ENCODE results near the gene NT5C2. TPM values are rescaled to one million over a fixed set of nuclear protein-coding genes. Genes with fewer than 3 reads are reported as not detected.

NT5C2 gene
- total and polyA plus RNA-seq, 7 donors: 37.7 to 61.5 (median 49.2) TPM

DNA sequence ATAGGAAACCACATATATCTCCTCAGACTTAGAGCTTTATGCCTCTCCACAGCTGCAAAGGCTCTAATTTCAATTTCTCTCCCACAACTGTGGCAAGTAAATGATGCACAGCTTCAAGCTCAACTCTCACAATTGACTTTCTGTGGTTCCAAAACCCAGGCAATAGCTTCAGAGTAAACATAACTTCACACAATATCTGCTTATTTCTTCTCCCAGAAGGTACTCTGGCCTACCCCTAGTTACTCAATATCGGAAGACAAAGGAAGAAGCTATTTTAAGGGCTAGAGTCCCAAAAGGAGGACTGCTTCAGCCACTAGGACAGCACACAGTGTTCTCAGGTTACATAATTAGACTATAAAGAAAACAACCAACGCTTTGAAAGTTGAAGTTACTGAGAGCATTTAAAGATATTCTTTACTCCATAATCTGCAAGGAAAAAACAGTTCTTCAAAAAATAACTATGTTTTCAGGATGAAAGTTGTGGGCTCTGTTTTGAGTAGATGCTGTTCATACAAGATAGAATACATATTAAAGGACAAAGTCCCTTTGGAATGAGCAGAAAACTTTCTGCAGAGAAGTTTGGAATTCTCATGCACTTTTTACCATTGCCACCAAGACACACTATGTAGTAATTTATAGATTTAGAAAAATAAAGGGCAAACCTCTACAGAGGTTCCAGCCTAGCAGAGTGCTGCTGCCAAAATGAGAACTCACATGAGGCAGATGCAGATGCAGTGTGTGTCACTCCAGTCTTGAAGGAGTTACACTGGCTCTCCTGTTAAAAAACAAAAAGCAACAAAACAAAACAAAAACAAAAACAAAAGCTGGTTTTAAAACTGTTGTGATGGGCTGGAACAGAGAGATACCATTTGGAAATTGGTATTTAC, 81.8 kb downstream of the NT5C2 start:
- intact Hi-C loops (cut with DNase I): loop anchor here (2.0 kb wide), 1 partner anchor 82 kb away; the partner anchor contains the start of gene NT5C2
- Histone ChIP-seq H3K4me1 (peaks cover 2 to 38% (median 30%) of the 10 kb centered on the region in 4 donors), H3K9me3 (no peaks in the 10 kb centered on the region), H3K4me3 (no peak overlapping the region), H3K36me3 (no peaks in the 10 kb centered on the region), H3K27ac (peak overlapping the region; percentile 71 to 78 (median 73)), H3K27me3 (no peaks in the 10 kb centered on the region)
- no peak for DNase-seq
- WGBS, 2 donors: 52 to 78% methylated on average over 2 of the region's 2 CpGs
- TF ChIP-seq, protein P1, sequence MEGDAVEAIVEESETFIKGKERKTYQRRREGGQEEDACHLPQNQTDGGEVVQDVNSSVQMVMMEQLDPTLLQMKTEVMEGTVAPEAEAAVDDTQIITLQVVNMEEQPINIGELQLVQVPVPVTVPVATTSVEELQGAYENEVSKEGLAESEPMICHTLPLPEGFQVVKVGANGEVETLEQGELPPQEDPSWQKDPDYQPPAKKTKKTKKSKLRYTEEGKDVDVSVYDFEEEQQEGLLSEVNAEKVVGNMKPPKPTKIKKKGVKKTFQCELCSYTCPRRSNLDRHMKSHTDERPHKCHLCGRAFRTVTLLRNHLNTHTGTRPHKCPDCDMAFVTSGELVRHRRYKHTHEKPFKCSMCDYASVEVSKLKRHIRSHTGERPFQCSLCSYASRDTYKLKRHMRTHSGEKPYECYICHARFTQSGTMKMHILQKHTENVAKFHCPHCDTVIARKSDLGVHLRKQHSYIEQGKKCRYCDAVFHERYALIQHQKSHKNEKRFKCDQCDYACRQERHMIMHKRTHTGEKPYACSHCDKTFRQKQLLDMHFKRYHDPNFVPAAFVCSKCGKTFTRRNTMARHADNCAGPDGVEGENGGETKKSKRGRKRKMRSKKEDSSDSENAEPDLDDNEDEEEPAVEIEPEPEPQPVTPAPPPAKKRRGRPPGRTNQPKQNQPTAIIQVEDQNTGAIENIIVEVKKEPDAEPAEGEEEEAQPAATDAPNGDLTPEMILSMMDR (IDR thresholded peaks at IDR 0.05): no peak
- TF ChIP-seq EP300 (IDR thresholded peaks at IDR 0.05) (peak in 2 of 4 donors; percentile 42 to 50), POLR2AphosphoS5 (IDR thresholded peaks at IDR 0.05) (peak in 3 of 4 donors; percentile 20 to 37 (median 33))

DNA sequence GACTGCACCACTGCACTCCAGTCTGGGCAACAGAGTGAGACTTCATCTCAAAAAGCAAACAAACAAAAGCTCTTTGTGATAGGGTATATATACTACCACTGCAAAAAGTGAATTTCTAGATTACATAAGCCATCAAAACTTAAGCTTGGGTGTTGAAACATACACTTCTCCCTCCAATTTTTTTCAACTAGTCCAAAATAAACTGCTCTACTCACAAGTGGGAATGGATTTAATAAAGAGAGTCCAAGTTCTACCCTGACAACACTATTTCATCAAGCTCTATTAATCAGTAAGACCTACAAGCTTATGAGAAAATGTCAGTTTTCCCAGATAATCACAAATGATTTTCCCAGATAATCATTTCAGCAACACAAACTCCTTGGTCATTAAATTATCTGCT, 82.7 kb downstream of the NT5C2 start:
- intact Hi-C loops (cut with DNase I): loop anchor here (2.0 kb wide), 1 partner anchor 82 kb away; the partner anchor contains the start of gene NT5C2
- TF ChIP-seq POLR2A (IDR thresholded peaks at IDR 0.05): no peak
- no peak for TF ChIP-seq POLR2AphosphoS5 (IDR thresholded peaks at IDR 0.05)
- TF ChIP-seq, protein P1 (IDR thresholded peaks at IDR 0.05): no peak
- TF ChIP-seq EP300 (IDR thresholded peaks at IDR 0.05): no peak
- Histone ChIP-seq H3K36me3 (peaks cover 0 to 4% (median 0%) of the 10 kb centered on the region in 4 donors), H3K27ac (peak overlapping the region; percentile 71 to 78 (median 73)), H3K4me1 (peaks cover 2 to 38% (median 30%) of the 10 kb centered on the region in 4 donors), H3K27me3 (no peaks in the 10 kb centered on the region), H3K9me3 (no peaks in the 10 kb centered on the region), H3K4me3 (no peak overlapping the region)
- no peak for DNase-seq

DNA sequence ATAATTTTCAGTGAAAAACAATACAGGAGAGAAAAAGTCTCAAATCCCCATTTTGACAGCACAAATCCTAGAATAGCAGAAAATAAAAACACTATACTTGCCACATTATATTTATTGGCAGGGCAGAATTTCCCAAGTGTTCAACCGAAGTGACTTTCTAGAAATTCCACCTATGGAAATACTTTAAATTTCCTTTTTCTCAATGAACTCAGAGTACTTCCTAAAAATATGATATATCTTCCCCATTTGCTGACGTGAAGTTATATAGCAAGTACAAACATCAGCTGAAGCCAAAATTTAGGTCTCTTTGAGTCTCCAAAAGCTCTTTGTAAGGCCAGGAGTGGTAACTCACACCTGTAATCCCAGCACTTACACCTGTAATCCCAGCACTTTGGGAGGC, 83.3 kb downstream of the NT5C2 start:
- 92 to 98% methylated on average over 2 of the region's 2 CpGs for WGBS, 2 donors
- intact Hi-C loops (cut with DNase I): loop anchor here (2.0 to 10.0 kb wide), 2 partner anchors 83 to 135 kb away; partner anchors contain the start of genes NT5C2 and RPEL1
- H3K27ac ChIP-seq: peak overlapping the region; percentile 71 to 78 (median 73)

DNA sequence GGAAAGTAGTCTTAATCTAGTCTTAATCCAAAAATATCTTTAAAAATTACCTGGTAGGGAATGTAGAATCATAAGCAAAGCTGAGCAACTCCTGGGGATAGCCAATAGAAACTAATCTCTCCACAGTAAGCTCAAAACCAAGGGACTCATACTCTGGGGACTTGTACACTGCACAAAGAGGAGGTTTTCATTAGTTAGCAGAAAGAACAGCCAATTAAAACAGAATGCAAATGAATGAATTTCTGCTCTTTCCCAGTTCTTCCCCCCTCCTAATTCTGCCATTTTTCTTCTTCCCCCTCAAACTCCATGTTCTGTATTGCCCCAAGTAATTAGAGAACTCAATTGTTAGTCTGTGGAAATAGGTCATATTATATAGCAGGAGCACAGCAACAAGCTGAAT, 86.5 kb downstream of the NT5C2 start:
- no peaks in the 10 kb centered on the region for H3K9me3 ChIP-seq
- H3K27ac ChIP-seq: no peak overlapping the region
- no peak overlapping the region for H3K4me3 ChIP-seq
- peaks cover 0 to 34% (median 9%) of the 10 kb centered on the region in 4 donors for H3K36me3 ChIP-seq
- DNase-seq: no peak
- intact Hi-C loops (cut with DNase I): loop anchor here (10.0 kb wide), 1 partner anchor 138 kb away; the partner anchor contains the start of gene RPEL1
- peaks cover 0 to 28% (median 20%) of the 10 kb centered on the region in 4 donors for H3K4me1 ChIP-seq
- H3K27me3 ChIP-seq: no peaks in the 10 kb centered on the region
- TF ChIP-seq EP300 (IDR thresholded peaks at IDR 0.05) (no peak), POLR2A (IDR thresholded peaks at IDR 0.05) (no peak), POLR2AphosphoS5 (IDR thresholded peaks at IDR 0.05) (no peak)
- TF ChIP-seq, protein P1 (IDR thresholded peaks at IDR 0.05): no peak

More for the DNA sequence above, 83.3 kb downstream of the NT5C2 start:
- TF ChIP-seq EP300 (IDR thresholded peaks at IDR 0.05): no peak
- TF ChIP-seq, protein P1 (IDR thresholded peaks at IDR 0.05): no peak
- no peak for TF ChIP-seq POLR2AphosphoS5 (IDR thresholded peaks at IDR 0.05)
- no peak for TF ChIP-seq POLR2A (IDR thresholded peaks at IDR 0.05)
- Histone ChIP-seq H3K4me3 (no peak overlapping the region), H3K36me3 (peaks cover 0 to 10% (median under 1%) of the 10 kb centered on the region in 4 donors), H3K4me1 (peaks cover 2 to 38% (median 30%) of the 10 kb centered on the region in 4 donors), H3K9me3 (no peaks in the 10 kb centered on the region), H3K27me3 (no peaks in the 10 kb centered on the region)
- no peak for DNase-seq

All from sigmoid colon (tissue), 7 donors.